ENCODE results near the gene ZNF534.

GRCh38 chr19:52494518-52494917, 65.6 kb downstream of the ZNF534 start:
- no peak for TF ChIP-seq POLR2A (IDR thresholded peaks at IDR 0.05; ENCODE audit: low read depth, low read length)
- TF ChIP-seq TAF1 (IDR thresholded peaks at IDR 0.05; ENCODE audit: low read depth, low read length) = no peak
- TF ChIP-seq POLR2AphosphoS5 (IDR thresholded peaks at IDR 0.05; ENCODE audit: low read depth, low read length) = no peak
- no peak for TF ChIP-seq SPI1 (IDR thresholded peaks at IDR 0.05; ENCODE audit: low read depth, low read length)
